ENCODE data around the gene BRD7. TPM values are rescaled to one million over a fixed set of nuclear protein-coding genes. Genes with fewer than 3 reads are reported as not detected.
A peak's percentile ranks its signal among the peaks of the same experiment; 100 is the strongest.

BRD7 gene
- total RNA-seq, 1 donor from 2014 or later, result 33.2 TPM

DNA sequence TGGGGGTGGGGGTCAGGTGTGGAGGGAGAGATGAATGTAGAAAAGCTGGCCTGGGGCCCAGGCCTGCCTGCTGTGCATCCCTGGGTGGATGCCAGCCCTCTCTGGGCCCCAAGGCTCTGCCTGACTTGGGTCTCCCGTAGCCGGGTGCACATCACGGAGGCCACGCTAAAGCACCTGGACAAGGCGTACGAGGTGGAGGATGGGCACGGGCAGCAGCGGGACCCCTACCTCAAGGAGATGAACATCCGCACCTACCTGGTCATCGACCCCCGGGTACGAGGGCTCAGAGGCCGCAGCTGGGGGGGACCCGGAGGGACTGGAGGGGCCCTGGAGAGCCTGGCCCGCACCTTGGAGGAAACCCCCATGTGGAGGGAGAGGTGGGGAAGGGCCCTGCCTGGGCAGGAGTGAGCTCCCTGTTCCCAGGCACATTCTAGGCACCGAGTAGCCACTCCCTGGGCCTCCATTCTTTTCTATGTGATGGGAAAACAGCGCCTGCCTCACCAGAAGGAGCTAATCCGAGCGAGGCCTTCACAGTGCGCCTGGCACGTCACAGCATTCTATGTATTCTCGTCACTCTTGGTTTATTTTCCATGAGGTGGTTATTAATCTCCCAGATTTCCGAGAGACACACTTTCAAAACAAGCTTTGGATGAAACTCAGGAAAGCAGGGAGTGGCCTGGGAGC, 67.7 kb downstream of the BRD7 start:
- DNase-seq (ENCODE audit: low read depth) (no peak), FAIRE-seq (peak; percentile 94)
- no peaks in the 10 kb centered on the region for H3K27me3 ChIP-seq (ENCODE audit: control insufficient read depth, insufficient read depth, low read length)
- peaks cover 3% of the 10 kb centered on the region for H3K36me3 ChIP-seq (ENCODE audit: control insufficient read depth, insufficient read depth, low read length)
- TF ChIP-seq, protein P1, sequence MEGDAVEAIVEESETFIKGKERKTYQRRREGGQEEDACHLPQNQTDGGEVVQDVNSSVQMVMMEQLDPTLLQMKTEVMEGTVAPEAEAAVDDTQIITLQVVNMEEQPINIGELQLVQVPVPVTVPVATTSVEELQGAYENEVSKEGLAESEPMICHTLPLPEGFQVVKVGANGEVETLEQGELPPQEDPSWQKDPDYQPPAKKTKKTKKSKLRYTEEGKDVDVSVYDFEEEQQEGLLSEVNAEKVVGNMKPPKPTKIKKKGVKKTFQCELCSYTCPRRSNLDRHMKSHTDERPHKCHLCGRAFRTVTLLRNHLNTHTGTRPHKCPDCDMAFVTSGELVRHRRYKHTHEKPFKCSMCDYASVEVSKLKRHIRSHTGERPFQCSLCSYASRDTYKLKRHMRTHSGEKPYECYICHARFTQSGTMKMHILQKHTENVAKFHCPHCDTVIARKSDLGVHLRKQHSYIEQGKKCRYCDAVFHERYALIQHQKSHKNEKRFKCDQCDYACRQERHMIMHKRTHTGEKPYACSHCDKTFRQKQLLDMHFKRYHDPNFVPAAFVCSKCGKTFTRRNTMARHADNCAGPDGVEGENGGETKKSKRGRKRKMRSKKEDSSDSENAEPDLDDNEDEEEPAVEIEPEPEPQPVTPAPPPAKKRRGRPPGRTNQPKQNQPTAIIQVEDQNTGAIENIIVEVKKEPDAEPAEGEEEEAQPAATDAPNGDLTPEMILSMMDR (IDR thresholded peaks at IDR 0.05; ENCODE audit: insufficient read depth, low read length, severe bottlenecking), result no peak
- H3K4me3 ChIP-seq (ENCODE audit: low read depth, low read length), result no peak overlapping the region

DNA sequence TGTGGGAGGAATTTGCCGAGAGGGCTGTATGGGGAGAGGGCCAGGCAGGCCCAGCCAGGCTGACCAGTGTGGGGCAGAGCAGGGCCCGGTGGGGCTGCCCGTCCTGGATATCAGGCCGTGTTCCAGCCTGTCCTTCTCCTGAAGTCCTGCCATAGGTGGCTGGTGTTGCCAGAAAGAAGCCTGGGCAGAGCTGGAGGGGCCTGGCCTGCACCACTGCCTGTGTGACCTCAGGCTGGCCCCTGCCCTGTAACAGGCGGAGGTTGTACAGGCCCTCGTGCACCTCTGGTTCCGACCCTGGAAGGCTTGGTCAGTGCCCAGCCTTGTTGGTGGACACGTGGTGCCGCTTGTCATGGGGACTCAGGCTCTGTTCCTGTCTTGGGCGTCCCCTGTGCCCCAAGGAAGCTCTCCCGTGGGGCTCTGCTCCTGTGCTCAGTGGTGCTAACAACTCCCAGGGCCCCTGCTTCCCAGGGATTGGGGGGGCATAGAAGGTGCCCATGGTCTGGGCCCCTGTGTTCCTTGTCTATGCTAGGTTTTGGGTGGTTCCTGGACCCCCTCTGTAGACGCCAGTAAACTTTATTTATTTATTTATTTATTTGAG, 69.2 kb downstream of the BRD7 start:
- Histone ChIP-seq H3K27me3 (ENCODE audit: control insufficient read depth, insufficient read depth, low read length) (no peaks in the 10 kb centered on the region), H3K4me3 (ENCODE audit: low read depth, low read length) (no peak overlapping the region), H3K36me3 (ENCODE audit: control insufficient read depth, insufficient read depth, low read length) (peaks cover 5% of the 10 kb centered on the region)
- FAIRE-seq (no peak), DNase-seq (ENCODE audit: low read depth) (no peak)
- TF ChIP-seq, protein P1 (IDR thresholded peaks at IDR 0.05; ENCODE audit: insufficient read depth, low read length, severe bottlenecking), result no peak

DNA sequence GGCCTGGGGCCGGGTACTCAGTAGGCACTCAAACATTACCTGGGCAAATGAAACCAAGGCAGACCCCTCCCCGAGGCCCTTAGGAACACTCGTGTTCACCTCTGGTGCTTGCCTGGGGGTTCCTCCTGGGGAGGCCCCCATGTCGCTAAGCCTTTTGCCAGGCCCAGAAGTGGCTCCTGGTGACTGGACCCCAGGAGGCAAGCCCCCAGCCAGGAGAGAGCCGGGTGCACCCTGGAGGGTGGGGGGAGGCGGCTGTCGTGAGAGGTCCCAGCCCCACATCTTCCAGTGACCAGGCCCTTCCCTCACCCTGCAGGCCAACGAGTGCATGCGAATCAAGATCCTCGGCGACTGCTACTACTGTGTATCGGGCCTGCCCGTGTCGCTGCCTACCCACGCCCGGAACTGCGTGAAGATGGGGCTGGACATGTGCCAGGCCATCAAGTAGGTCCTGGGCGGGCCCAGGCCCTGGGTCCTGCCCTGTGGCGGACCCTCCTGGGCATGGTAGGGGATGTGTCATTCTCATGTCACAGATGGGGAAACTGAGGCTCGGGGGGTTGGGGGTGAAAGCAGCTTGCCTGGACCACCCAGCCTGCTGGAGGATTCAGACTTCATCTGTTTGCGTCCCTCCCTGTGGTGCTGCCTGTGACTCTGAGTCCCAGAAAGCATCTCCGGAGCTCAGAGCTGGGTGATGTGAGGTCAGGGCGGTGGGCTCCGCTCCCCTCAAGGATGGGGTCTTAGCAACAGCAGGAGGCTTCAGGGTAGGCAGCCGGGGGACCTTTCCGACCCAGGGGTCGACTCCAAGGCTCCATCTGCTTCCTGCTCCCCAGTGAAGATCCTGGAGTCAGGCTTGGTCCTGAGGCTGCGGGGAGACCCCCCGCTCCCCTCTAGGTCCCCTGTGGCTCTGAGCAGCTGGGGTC, 69.9 kb downstream of the BRD7 start:
- FAIRE-seq (no peak), DNase-seq (ENCODE audit: low read depth) (no peak)
- no peaks in the 10 kb centered on the region for H3K27me3 ChIP-seq (ENCODE audit: control insufficient read depth, insufficient read depth, low read length)
- H3K36me3 ChIP-seq (ENCODE audit: control insufficient read depth, insufficient read depth, low read length), result peaks cover 9% of the 10 kb centered on the region
- H3K4me3 ChIP-seq (ENCODE audit: low read depth, low read length), result no peak overlapping the region
- TF ChIP-seq, protein P1 (IDR thresholded peaks at IDR 0.05; ENCODE audit: insufficient read depth, low read length, severe bottlenecking), result no peak

GRCh38 chr16:50298075-50298460, 70.7 kb downstream of the BRD7 start:
- Histone ChIP-seq H3K36me3 (ENCODE audit: control insufficient read depth, insufficient read depth, low read length) (peaks cover 10% of the 10 kb centered on the region), H3K4me3 (ENCODE audit: low read depth, low read length) (no peak overlapping the region), H3K27me3 (ENCODE audit: control insufficient read depth, insufficient read depth, low read length) (no peaks in the 10 kb centered on the region)
- no peak for DNase-seq (ENCODE audit: low read depth)
- TF ChIP-seq, protein P1 (IDR thresholded peaks at IDR 0.05; ENCODE audit: insufficient read depth, low read length, severe bottlenecking), result no peak
- FAIRE-seq, result no peak

DNA sequence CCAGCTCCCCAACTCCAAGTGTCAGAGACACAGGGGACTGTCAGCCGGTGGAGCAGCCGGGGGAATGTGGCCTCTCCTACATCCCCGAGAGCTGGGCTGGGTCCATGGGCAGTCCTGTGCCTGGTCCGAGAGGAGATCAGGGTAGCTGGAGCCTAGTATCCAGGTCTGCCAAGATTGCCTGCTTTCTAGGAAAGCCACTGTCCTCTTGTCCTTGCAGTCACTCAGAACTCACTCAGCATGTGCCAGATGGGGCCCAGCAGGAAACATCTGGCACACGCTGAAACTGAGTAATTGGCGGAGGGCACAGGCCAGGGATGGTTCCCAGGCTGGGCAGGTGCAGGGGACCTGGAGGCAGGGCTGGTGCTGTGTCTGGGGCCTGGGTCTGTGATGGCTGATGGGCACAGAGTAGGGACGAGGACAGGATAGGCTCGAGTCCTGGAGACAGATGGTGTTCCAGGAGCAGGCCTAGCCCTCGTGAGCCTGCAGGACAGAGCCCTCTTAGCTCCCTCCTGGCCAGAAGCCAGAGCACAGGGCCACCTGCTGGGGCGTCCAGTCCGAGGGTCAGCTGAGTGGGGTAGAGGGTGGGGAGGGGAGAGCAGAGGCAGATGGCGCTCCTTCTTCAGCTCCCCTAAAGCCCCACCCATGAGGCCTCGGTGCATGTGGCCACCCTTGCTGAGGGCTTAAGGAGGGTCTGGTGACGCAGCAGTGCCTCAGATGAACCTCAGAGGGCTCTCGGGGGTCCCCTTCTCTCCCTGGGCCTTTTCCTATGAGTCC, 71.3 kb downstream of the BRD7 start:
- H3K4me3 ChIP-seq (ENCODE audit: low read depth, low read length), result no peak overlapping the region
- FAIRE-seq (peak; percentile 64), DNase-seq (ENCODE audit: low read depth) (no peak)
- H3K27me3 ChIP-seq (ENCODE audit: control insufficient read depth, insufficient read depth, low read length), result no peaks in the 10 kb centered on the region
- TF ChIP-seq, protein P1 (IDR thresholded peaks at IDR 0.05; ENCODE audit: insufficient read depth, low read length, severe bottlenecking), result no peak
- peaks cover 15% of the 10 kb centered on the region for H3K36me3 ChIP-seq (ENCODE audit: control insufficient read depth, insufficient read depth, low read length)
